ENCODE results near the gene CSNK2A1. TPM values are rescaled to one million over a fixed set of nuclear protein-coding genes. Genes with fewer than 3 reads are reported as not detected.

The CSNK2A1 gene
- total RNA-seq, 6 experiments from 2014 or later: 30.4 to 62.6 (median 37.1) TPM

GRCh38 chr20:434661-435419 lies 108.8 kb downstream of the CSNK2A1 start:
- Histone ChIP-seq H3K27ac (peak overlapping the region in 2 of 3 donors; percentile 13 to 50), H3K36me3 (peaks cover 3 to 59% (median 12%) of the 10 kb centered on the region in 4 donors), H3K4me1 (peaks cover 0 to 27% (median 12%) of the 10 kb centered on the region in 4 donors), H3K27me3 (no peaks in the 10 kb centered on the region), H3K9me3 (no peaks in the 10 kb centered on the region), H3K4me3 (no peak overlapping the region)
- TF ChIP-seq CTCF (IDR thresholded peaks at IDR 0.05) (no peak), POLR2A (IDR thresholded peaks at IDR 0.05) (no peak)
- DNase-seq (peak; percentile 44 to 88 (median 84)), ATAC-seq (peak; percentile 59 to 84 (median 82))
- intact Hi-C loops (cut with DNase I): no loop called here
- 23% methylated on average over 4 of the region's 16 CpGs for WGBS (ENCODE audit: insufficient coverage, low coverage, low lambda C conversion rate, missing lambda C conversion rate)

- H3K27me3 ChIP-seq: no peaks in the 10 kb centered on the region
- peaks cover 3 to 53% (median 10%) of the 10 kb centered on the region in 4 donors for H3K36me3 ChIP-seq
- intact Hi-C loops (cut with DNase I): no loop called here
- TF ChIP-seq CTCF (IDR thresholded peaks at IDR 0.05): no peak
- TF ChIP-seq POLR2A (IDR thresholded peaks at IDR 0.05): no peak
- ATAC-seq: no peak
- peaks cover 0 to 34% (median 15%) of the 10 kb centered on the region in 4 donors for H3K4me1 ChIP-seq
- DNase-seq: no peak
- H3K4me3 ChIP-seq: no peak overlapping the region
- WGBS (ENCODE audit: insufficient coverage, low coverage, low lambda C conversion rate, missing lambda C conversion rate): 57% methylated on average over 7 of the region's 11 CpGs
- H3K9me3 ChIP-seq: no peaks in the 10 kb centered on the region
- peak overlapping the region in 1 of 3 donors; percentile 50 for H3K27ac ChIP-seq
Measured at GRCh38 chr20:434221-434620, 109.4 kb downstream of the CSNK2A1 start.

GRCh38 chr20:433300-433975 lies 110.2 kb downstream of the CSNK2A1 start:
- ATAC-seq (peak in 1 of 4 donors; percentile 8), DNase-seq (no peak)
- intact Hi-C loops (cut with DNase I): no loop called here
- no peaks in the 10 kb centered on the region for H3K27me3 ChIP-seq
- no peaks in the 10 kb centered on the region for H3K9me3 ChIP-seq
- no peak overlapping the region for H3K27ac ChIP-seq
- peaks cover 3 to 53% (median 10%) of the 10 kb centered on the region in 4 donors for H3K36me3 ChIP-seq
- TF ChIP-seq POLR2A (IDR thresholded peaks at IDR 0.05) (no peak), CTCF (IDR thresholded peaks at IDR 0.05) (no peak)
- H3K4me1 ChIP-seq: peaks cover 0 to 40% (median 17%) of the 10 kb centered on the region in 4 donors
- 85% methylated on average over 10 of the region's 12 CpGs for WGBS (ENCODE audit: insufficient coverage, low coverage, low lambda C conversion rate, missing lambda C conversion rate)
- H3K4me3 ChIP-seq: no peak overlapping the region

- intact Hi-C loops (cut with DNase I): no loop called here
Measured at GRCh38 chr20:432677-433299, 110.8 kb downstream of the CSNK2A1 start.

More at GRCh38 chr20:432677-433299, 110.8 kb downstream of the CSNK2A1 start:
- H3K27me3 ChIP-seq: no peaks in the 10 kb centered on the region
- peaks cover 3 to 52% (median 10%) of the 10 kb centered on the region in 4 donors for H3K36me3 ChIP-seq
- H3K27ac ChIP-seq: no peak overlapping the region
- WGBS (ENCODE audit: insufficient coverage, low coverage, low lambda C conversion rate, missing lambda C conversion rate): 60% methylated on average over 1 of the region's 11 CpGs
- H3K4me3 ChIP-seq: no peak overlapping the region
- peaks cover 0 to 40% (median 17%) of the 10 kb centered on the region in 4 donors for H3K4me1 ChIP-seq
- DNase-seq: no peak
- no peak for TF ChIP-seq CTCF (IDR thresholded peaks at IDR 0.05)
- TF ChIP-seq POLR2A (IDR thresholded peaks at IDR 0.05): peak; percentile 11
- H3K9me3 ChIP-seq: no peaks in the 10 kb centered on the region
- ATAC-seq: no peak
